ENCODE results near the gene CTIF. TPM values are rescaled to one million over a fixed set of nuclear protein-coding genes. Genes with fewer than 3 reads are reported as not detected.

The CTIF gene
- total RNA-seq, 1 experiment from 2014 or later: 95.8 TPM

- no TSS peak for BruUV-seq (replicated peaks)
- ChIA-PET CTCF (no interaction called here), POLR2A (no interaction called here)
- no peak for DNase-seq (ENCODE audit: unreplicated experiment)
- intact Hi-C loops (cut with micrococcal nuclease): no loop called here
- Mint-ChIP-seq H3K4me1 (ENCODE audit: insufficient read depth, unreplicated experiment) (peaks cover 21% of the 10 kb centered on the region), H3K27ac (ENCODE audit: low read depth, unreplicated experiment) (no peak overlapping the region), H3K36me3 (ENCODE audit: insufficient read depth, unreplicated experiment) (peaks cover 6% of the 10 kb centered on the region), H3K9me3 (ENCODE audit: unreplicated experiment) (no peaks in the 10 kb centered on the region), H3K4me3 (ENCODE audit: unreplicated experiment) (no peak overlapping the region), H3K27me3 (ENCODE audit: insufficient read depth, unreplicated experiment) (no peaks in the 10 kb centered on the region)
- TF ChIP-seq CTCF (IDR thresholded peaks at IDR 0.05; ENCODE audit: unreplicated experiment): no peak
Observed at GRCh38 chr18:48569915-48570264, 31.1 kb downstream of the CTIF start.

GRCh38 chr18:48570313-48570712 lies 31.5 kb downstream of the CTIF start:
- intact Hi-C loops (cut with micrococcal nuclease): no loop called here
- DNase-seq (ENCODE audit: unreplicated experiment): no peak
- TF ChIP-seq CTCF (IDR thresholded peaks at IDR 0.05; ENCODE audit: unreplicated experiment): no peak
- H3K27ac Mint-ChIP-seq (ENCODE audit: low read depth, unreplicated experiment): no peak overlapping the region
- H3K4me3 Mint-ChIP-seq (ENCODE audit: unreplicated experiment): no peak overlapping the region
- no peaks in the 10 kb centered on the region for H3K9me3 Mint-ChIP-seq (ENCODE audit: unreplicated experiment)
- no TSS peak for BruUV-seq (replicated peaks)
- CTCF ChIA-PET: no interaction called here
- H3K27me3 Mint-ChIP-seq (ENCODE audit: insufficient read depth, unreplicated experiment): no peaks in the 10 kb centered on the region
- peaks cover 21% of the 10 kb centered on the region for H3K4me1 Mint-ChIP-seq (ENCODE audit: insufficient read depth, unreplicated experiment)
- peaks cover 6% of the 10 kb centered on the region for H3K36me3 Mint-ChIP-seq (ENCODE audit: insufficient read depth, unreplicated experiment)
- POLR2A ChIA-PET: no interaction called here

- Mint-ChIP-seq H3K9me3 (ENCODE audit: unreplicated experiment) (no peaks in the 10 kb centered on the region), H3K27ac (ENCODE audit: low read depth, unreplicated experiment) (peak overlapping the region; percentile 30), H3K27me3 (ENCODE audit: insufficient read depth, unreplicated experiment) (no peaks in the 10 kb centered on the region), H3K4me3 (ENCODE audit: unreplicated experiment) (no peak overlapping the region), H3K4me1 (ENCODE audit: insufficient read depth, unreplicated experiment) (peaks cover 21% of the 10 kb centered on the region), H3K36me3 (ENCODE audit: insufficient read depth, unreplicated experiment) (peaks cover 6% of the 10 kb centered on the region)
- ChIA-PET CTCF (interaction anchor here (0.5 kb wide), 1 partner anchor 84 kb away, joined by 6 read pairs; no protein-coding TSS in a partner anchor), POLR2A (no interaction called here)
- no TSS peak for BruUV-seq (replicated peaks)
- intact Hi-C loops (cut with micrococcal nuclease): no loop called here
- DNase-seq (ENCODE audit: unreplicated experiment): no peak
- TF ChIP-seq CTCF (IDR thresholded peaks at IDR 0.05; ENCODE audit: unreplicated experiment): no peak
Observed at GRCh38 chr18:48571639-48572384, 33.0 kb downstream of the CTIF start.

GRCh38 chr18:48572402-48573126 lies 33.7 kb downstream of the CTIF start:
- peaks cover 13% of the 10 kb centered on the region for H3K4me1 Mint-ChIP-seq (ENCODE audit: insufficient read depth, unreplicated experiment)
- peak overlapping the region; percentile 30 for H3K27ac Mint-ChIP-seq (ENCODE audit: low read depth, unreplicated experiment)
- no peaks in the 10 kb centered on the region for H3K27me3 Mint-ChIP-seq (ENCODE audit: insufficient read depth, unreplicated experiment)
- no peak for TF ChIP-seq CTCF (IDR thresholded peaks at IDR 0.05; ENCODE audit: unreplicated experiment)
- ChIA-PET CTCF (no interaction called here), POLR2A (interaction anchor here (0.6 kb wide), 1 partner anchor 8 kb away, joined by 3 read pairs; no protein-coding TSS in a partner anchor)
- peaks cover 8% of the 10 kb centered on the region for H3K36me3 Mint-ChIP-seq (ENCODE audit: insufficient read depth, unreplicated experiment)
- H3K4me3 Mint-ChIP-seq (ENCODE audit: unreplicated experiment): no peak overlapping the region
- BruUV-seq (replicated peaks): no TSS peak
- no peak for DNase-seq (ENCODE audit: unreplicated experiment)
- intact Hi-C loops (cut with micrococcal nuclease): no loop called here
- no peaks in the 10 kb centered on the region for H3K9me3 Mint-ChIP-seq (ENCODE audit: unreplicated experiment)

Data from MCF 10A (cell line).